Measurements from ENCODE around the gene UBR1. TPM values are rescaled to one million over a fixed set of nuclear protein-coding genes. Genes with fewer than 3 reads are reported as not detected.

UBR1 gene
- total and polyA plus RNA-seq, 2 donors (not counting 3 experiments of a cell fraction or from before 2014, with no cell fraction given), result 5.3 to 26.9 TPM

- Histone ChIP-seq H3K9me3 (replicated peaks; ENCODE audit: control insufficient read depth, insufficient read depth, low read length) (no peaks in the 10 kb centered on the region), H3K4me3 (replicated peaks in 1 of 3; ENCODE audit: insufficient read depth in 1 of 3, low read depth in 1 of 3, low read length in 3 of 3) (no peak overlapping the region), H4K20me1 (replicated peaks; ENCODE audit: control insufficient read depth, extremely low read depth, insufficient read depth, low read length) (no peaks in the 10 kb centered on the region), H3K9ac (replicated peaks; ENCODE audit: extremely low read depth, insufficient read depth, low read length) (no peak overlapping the region), H3K4me2 (ENCODE audit: insufficient read depth, low read length) (no peak overlapping the region), H3K4me1 (ENCODE audit: control insufficient read depth, extremely low read depth, insufficient read depth, low read length) (peaks cover 4% of the 10 kb centered on the region), H2AFZ (ENCODE audit: low read depth, low read length) (no peak overlapping the region), H3K27me3 (ENCODE audit: control insufficient read depth in 2 of 2, insufficient read depth in 2 of 2, low read length in 2 of 2) (peaks cover under 1 to 2% of the 10 kb centered on the region in 2 experiments), H3K79me2 (ENCODE audit: control insufficient read depth, insufficient read depth, low read length) (no peaks in the 10 kb centered on the region), H3K9me1 (replicated peaks; ENCODE audit: control insufficient read depth, extremely low read depth, insufficient read depth, low read length) (no peaks in the 10 kb centered on the region), H3K27ac (ENCODE audit: insufficient read depth, low read depth, low read length) (no peak overlapping the region), H3K36me3 (ENCODE audit: control insufficient read depth in 2 of 2, extremely low read depth in 1 of 2, insufficient read depth in 2 of 2, low read length in 2 of 2) (no peaks in the 10 kb centered on the region)
- no peak for FAIRE-seq
- TF ChIP-seq JUN (IDR thresholded peaks at IDR 0.05; ENCODE audit: borderline replicate concordance, insufficient read depth, insufficient read length, low read depth), result no peak
- ChIA-PET CTCF (interaction anchor here (1.2 kb wide), 1 partner anchor 13 kb away, joined by 3 read pairs; no protein-coding TSS in a partner anchor), POLR2A (no interaction called here)
- intact Hi-C loops (cut with micrococcal nuclease) (no loop called here), dilution Hi-C loops (cut with MboI; ENCODE audit: extremely low pct_ligation_motif_present, low sequenced_read_pairs) (no loop called here)
- DNase-seq (ENCODE audit: low read depth, low spot score), result no peak
- no TSS peak for BruUV-seq (replicated peaks)
Measured at GRCh38 chr15:43111354-43111753, 5.5 kb upstream of the UBR1 start.

- no peak for DNase-seq (ENCODE audit: low read depth, low spot score)
- Histone ChIP-seq H3K27me3 (ENCODE audit: control insufficient read depth in 2 of 2, insufficient read depth in 2 of 2, low read length in 2 of 2) (no peaks in the 10 kb centered on the region), H4K20me1 (replicated peaks; ENCODE audit: control insufficient read depth, extremely low read depth, insufficient read depth, low read length) (no peaks in the 10 kb centered on the region), H3K36me3 (ENCODE audit: control insufficient read depth in 2 of 2, extremely low read depth in 1 of 2, insufficient read depth in 2 of 2, low read length in 2 of 2) (no peaks in the 10 kb centered on the region), H3K9me3 (replicated peaks; ENCODE audit: control insufficient read depth, insufficient read depth, low read length) (no peaks in the 10 kb centered on the region), H3K9ac (replicated peaks; ENCODE audit: extremely low read depth, insufficient read depth, low read length) (no peak overlapping the region), H3K9me1 (replicated peaks; ENCODE audit: control insufficient read depth, extremely low read depth, insufficient read depth, low read length) (no peaks in the 10 kb centered on the region), H3K4me1 (ENCODE audit: control insufficient read depth, extremely low read depth, insufficient read depth, low read length) (peaks cover 18% of the 10 kb centered on the region), H3K4me3 (replicated peaks in 1 of 3; ENCODE audit: insufficient read depth in 1 of 3, low read depth in 1 of 3, low read length in 3 of 3) (no peak overlapping the region), H3K27ac (ENCODE audit: insufficient read depth, low read depth, low read length) (no peak overlapping the region), H3K4me2 (ENCODE audit: insufficient read depth, low read length) (no peak overlapping the region), H2AFZ (ENCODE audit: low read depth, low read length) (no peak overlapping the region), H3K79me2 (ENCODE audit: control insufficient read depth, insufficient read depth, low read length) (peaks cover 27% of the 10 kb centered on the region)
- intact Hi-C loops (cut with micrococcal nuclease) (loop anchor here (5.0 to 10.0 kb wide), 3 partner anchors 45 to 1177 kb away; partner anchors contain the start of genes CCNDBP1 and GOLM2), dilution Hi-C loops (cut with MboI; ENCODE audit: extremely low pct_ligation_motif_present, low sequenced_read_pairs) (no loop called here)
- no TSS peak for BruUV-seq (replicated peaks)
- ChIA-PET CTCF (no interaction called here), POLR2A (interaction anchor here (0.7 kb wide), 1 partner anchor 26 kb away, joined by 3 read pairs; the partner anchor contains the start of gene TMEM62)
- FAIRE-seq, result no peak
- TF ChIP-seq FOS (IDR thresholded peaks at IDR 0.05; ENCODE audit: borderline replicate concordance, insufficient read depth, low read length) (no peak), POLR2AphosphoS5 (IDR thresholded peaks at IDR 0.05; ENCODE audit: insufficient read depth, low read depth, low read length) (no peak), MYC (IDR thresholded peaks at IDR 0.05; ENCODE audit: low read depth, low read length) (no peak), MAX (IDR thresholded peaks at IDR 0.05; ENCODE audit: insufficient read depth, insufficient read length) (no peak), POLR2A (IDR thresholded peaks at IDR 0.05; ENCODE audit: low read depth, low read length) (no peak), CTCF (IDR thresholded peaks at IDR 0.05; ENCODE audit: extremely low read depth in 1 of 2, insufficient read depth in 1 of 2, low read depth in 1 of 2, low read length in 2 of 2) (no peak), GATA2 (IDR thresholded peaks at IDR 0.05; ENCODE audit: insufficient read depth, insufficient read length, low read depth, low read length) (no peak), JUN (IDR thresholded peaks at IDR 0.05; ENCODE audit: borderline replicate concordance, insufficient read depth, insufficient read length, low read depth) (no peak), EZH2 (IDR thresholded peaks at IDR 0.05; ENCODE audit: borderline replicate concordance, low read depth, low read length, severe bottlenecking) (no peak)
Measured at GRCh38 chr15:43107751-43108150, 1.9 kb upstream of the UBR1 start.
